GM08714 (cell line): ENCODE data around the gene OR8A1.

Experiments used
- H3K4me3 ChIP-seq: fragments of 200-500 bp; sonication (Bioruptor generic); 2 replicates; pipeline ENCODE4 v1.5.1; 2014; ENCODE audit warnings: mild to moderate bottlenecking, low read length, inconsistent platforms
- ZNF274 ChIP-seq: IDR thresholded peaks from 2 replicates; pipeline ENCODE4 v1.6.1; 2012; ENCODE audit warnings: mild to moderate bottlenecking, low read depth, low read length

OR8A1 gene

DNA sequence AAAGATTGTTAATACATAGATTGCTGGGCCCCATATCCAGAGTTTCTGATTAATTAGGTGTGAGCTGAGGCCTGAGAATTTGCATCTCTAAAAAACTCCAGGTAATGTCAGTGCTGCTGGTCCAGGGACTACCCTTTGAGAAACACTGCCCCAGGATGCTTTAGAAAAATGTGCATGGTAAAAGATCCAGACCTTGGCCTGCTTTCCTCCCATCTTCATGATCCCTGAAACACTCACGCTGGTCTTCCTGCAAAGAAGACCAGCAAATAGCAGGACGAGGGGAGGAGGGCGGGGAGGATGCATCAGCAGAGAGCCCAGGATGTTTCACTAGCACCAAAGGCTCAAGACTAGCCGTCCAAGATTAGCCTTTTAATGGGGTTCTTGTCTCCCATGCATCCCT is at the start of gene OR8A1:
Gene OR8A1 (plus strand): TSS at position 301 of the 400 bp plus-strand sequence. CDS start 123 bp downstream, outside the sequence.
- no peak for TF ChIP-seq ZNF274
- no peak within 1 kb of the TSS for H3K4me3 ChIP-seq

DNA sequence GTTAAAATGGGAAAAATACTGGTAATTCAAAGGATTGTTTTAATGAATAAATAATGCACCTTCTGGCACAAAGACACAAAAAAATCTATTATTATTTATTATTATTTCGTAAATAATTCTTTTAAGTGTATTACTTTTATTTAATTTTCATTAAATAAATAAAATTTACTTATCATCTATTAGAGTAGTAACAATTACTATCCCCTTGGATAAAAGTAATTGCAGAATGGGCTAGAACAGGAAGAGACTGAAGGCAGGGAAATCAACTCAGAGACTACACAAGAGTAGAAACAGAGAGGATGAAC is 49.3 kb upstream of the OR8A1 start:
- TF ChIP-seq ZNF274 = no peak
- H3K4me3 ChIP-seq = no peak overlapping the region

DNA sequence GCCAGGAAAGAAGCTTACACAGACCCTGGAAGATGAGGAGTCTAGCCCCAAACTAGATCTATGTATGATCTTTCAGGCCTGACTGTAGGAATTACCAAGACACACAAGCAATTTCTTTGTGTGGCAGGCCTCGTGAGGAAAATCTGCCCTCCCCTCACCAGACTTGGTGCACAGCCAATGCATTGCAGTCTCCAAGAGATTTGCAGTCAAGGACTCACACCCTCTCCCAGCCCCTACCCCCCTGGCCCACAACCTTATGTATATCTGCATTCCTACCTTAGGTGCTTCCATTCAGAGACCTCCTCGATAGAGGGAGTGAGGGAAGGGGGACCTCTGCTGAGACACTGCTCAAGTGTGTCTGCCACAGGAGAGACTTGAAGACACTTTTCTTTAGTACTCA is 36.2 kb upstream of the OR8A1 start:
- no peak overlapping the region for H3K4me3 ChIP-seq
- no peak for TF ChIP-seq ZNF274

DNA sequence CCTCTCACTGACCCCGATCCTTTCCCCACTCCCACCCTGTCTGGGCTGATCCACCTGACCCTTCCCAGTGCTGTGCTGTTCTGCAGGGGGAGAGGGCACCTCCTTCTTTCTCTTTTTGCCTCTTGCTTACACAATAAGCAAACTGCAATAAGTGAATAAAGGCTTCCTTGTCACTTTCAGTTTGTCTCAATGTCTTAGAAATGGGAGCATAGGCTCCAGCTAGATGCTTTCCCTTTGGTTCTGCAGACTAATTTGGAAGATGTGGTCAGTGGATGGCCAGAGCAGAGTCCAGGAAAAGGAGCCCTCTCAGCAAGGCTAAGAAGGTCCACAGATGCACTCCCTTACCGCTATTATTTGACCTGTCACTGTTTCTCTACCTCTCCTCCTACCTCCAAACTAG is 35.7 kb upstream of the OR8A1 start:
- no peak for TF ChIP-seq ZNF274
- no peak overlapping the region for H3K4me3 ChIP-seq

DNA sequence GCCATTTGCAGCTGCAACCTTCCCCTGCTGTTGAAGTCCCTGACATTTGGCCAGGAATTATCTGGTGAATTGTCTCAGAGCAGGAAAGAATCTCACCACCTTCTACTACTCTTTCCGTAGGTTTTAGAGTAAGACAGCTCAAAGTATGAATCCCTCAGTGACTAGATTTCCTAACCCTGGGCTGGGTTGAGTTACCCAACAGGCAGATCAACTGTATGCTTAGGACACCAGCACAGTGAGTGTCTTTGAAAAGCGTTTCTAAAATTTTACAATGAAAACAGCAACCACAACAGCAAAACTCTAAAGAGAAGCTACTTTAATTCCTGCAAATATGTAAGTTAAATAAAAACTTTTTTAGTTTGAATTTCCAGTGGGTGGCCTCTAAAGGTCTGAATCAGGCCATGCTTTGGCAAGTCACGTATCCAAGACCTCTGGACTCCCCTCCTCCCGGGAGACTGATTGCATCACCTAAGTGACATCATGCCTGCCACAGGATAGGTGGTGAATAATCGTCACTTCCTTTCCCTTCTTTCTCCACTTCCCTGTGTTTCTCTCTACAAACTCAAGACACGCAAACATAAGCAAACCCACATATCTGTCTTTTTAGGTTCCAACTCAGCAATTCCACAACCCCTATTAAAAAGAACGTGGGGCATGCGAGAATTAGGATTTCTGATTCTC is 34.1 kb upstream of the OR8A1 start:
- H3K4me3 ChIP-seq = no peak overlapping the region
- TF ChIP-seq ZNF274 = no peak

DNA sequence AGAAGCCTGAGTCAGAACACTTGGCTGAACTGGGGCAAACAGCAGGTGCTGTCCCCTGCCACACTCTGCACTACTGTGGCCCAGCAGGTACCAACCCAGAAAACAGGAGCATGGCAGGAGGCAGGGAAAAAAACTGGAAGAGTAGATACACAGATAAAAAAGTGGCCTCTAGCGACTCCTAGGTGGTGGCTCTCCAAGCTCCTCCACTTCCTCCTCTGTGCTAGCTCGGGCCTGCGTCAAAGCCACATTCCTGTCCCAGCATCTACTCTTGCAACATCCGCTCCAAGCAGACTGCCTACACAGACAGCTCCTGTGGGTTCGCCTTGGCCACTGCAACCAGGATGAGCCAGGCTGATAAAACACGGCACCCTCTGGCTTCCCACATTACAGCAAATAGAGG is 33.3 kb upstream of the OR8A1 start:
- TF ChIP-seq ZNF274 = no peak
- no peak overlapping the region for H3K4me3 ChIP-seq

DNA sequence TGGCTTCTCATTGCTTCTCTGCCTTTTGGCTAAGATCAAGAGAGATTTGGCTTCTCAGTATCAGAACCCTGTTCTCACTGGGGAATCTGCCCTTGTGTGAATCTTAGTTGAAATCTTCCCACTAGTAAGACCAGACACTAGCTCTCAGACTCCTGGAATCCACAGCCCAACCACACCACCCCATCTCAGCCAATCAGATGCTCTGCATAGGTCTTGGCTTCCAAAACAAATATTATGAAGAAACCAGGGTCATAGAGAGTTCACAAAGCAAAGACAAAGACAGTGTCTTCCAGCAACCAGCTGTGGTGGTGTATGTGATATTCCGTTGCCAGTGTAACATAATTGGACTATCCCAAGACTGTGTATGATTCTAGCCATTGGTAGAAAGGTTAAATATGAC is 31.8 kb upstream of the OR8A1 start:
- H3K4me3 ChIP-seq = no peak overlapping the region
- TF ChIP-seq ZNF274 = no peak

DNA sequence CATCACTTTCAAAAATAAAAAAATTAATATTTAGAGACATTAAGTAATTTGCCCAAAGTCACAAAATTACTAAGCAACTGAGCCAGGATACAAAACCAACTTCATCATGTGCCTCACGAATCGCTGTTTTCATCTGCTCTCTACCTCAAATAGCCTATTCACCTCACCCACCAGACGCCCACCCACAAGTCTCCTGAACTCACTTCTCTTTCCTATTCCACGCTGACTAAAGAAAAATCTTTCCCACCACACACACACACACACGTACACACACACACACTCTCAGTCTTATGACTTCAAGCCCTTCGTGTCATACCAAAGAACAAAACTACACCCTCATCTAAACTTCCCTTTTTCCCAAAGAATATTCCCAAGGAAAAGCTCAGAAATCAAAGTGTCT is 28.6 kb upstream of the OR8A1 start:
- H3K4me3 ChIP-seq = no peak overlapping the region
- no peak for TF ChIP-seq ZNF274

DNA sequence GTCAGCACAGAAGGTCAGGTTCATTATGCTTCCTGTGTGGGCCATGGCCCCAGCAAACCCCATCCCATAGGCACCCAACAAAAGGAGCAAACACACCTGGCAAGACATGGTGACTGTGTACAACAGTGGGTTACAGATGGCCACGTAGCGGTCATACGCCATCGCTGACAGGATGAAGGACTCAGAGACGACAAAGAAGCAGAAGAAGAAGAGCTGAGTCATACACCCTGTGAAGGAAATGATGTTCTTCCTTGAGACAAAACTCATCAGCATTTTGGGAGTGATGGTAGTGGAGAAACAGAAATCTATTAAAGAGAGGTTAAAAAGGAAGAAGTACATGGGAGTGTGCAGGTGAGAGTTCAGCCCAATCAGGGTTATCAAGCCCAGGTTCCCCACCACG is 26.7 kb upstream of the OR8A1 start:
- H3K4me3 ChIP-seq = no peak overlapping the region
- TF ChIP-seq ZNF274 = no peak

DNA sequence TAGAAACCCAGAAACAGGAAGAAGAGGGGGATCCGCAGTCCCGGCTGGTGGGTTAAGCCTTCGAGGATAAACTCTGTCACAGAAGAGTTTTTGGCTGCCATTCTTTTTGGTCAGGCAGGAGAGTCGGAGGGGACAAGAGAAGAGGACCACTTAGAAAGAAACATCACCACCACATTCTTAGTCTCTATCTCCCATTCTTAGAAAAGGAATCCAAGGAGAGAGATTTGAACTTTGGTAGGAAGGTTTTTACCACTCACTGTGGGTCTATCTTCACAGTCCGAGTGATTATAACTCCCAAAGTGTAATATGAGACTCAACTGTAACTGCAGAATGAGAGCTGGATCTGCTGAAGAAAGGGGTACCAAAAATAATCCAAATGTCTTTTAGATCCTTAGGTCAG is 26.2 kb upstream of the OR8A1 start, which contains the start of gene OR8B12:
Gene OR8B12 (minus strand): TSS at position 101 of the 400 bp plus-strand sequence. CDS start 0 bp downstream, at position 101.
- no peak for TF ChIP-seq ZNF274

DNA sequence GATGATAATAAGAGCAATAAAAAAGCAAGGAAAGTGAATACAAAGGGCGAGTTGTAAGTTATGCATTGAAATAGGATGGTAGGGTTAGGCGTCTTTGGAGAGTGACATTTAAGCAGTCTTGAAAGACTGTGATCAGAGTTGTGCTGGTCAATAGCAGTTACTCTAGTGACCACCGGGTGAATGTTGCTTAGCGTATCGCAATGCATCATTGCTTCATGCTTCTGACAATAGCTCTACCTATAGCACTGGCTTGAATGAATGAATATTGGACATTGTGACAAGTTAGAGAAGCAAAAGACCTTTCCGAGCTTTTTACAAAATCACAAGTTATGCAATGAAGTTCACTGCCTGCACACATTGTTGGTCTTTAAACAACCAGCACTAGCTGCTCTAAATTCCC is 18.6 kb upstream of the OR8A1 start:
- no peak overlapping the region for H3K4me3 ChIP-seq
- no peak for TF ChIP-seq ZNF274

More for the DNA sequence above, 26.2 kb upstream of the OR8A1 start, which contains the start of gene OR8B12:
- H3K4me3 ChIP-seq = no peak within 1 kb of the TSS

DNA sequence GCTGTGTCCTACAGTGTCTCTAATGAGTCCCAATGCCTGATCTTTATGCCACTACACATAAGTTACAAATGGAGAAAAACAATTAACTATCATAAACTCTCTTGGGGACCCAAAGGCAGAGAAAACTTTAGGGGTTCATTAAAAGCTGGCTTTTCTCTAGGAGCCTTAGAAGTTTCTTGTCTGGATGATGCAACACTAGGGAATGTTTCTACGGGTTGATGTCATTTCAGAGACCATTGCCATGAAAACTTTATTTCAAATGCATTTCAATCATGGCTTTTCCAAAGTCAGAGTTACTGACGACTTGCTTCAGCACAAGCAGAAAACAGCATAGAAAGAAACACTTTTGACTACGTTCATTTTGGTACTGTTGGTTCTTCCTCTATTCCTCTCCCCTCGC is 17.8 kb upstream of the OR8A1 start:
- no peak for TF ChIP-seq ZNF274
- H3K4me3 ChIP-seq = no peak overlapping the region

DNA sequence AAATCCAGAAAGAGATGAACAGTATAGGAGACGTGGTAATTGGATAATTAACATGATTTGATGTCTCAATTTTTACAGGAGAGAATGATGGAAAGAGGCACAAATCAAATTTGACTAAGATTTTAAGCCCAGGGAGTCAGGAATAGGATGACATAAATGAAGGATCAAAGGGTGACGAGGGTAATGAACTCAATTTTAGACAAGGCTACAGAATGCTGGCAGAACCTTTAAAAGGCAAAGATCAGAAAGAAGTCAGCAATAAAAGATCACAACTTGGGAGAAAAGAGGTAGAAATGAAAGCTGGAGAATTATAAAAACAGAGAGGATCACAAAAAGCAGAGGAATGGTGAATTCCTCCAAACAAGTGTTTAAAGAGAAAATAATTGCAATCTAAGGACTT is 13.0 kb upstream of the OR8A1 start:
- H3K4me3 ChIP-seq = no peak overlapping the region
- TF ChIP-seq ZNF274 = no peak

DNA sequence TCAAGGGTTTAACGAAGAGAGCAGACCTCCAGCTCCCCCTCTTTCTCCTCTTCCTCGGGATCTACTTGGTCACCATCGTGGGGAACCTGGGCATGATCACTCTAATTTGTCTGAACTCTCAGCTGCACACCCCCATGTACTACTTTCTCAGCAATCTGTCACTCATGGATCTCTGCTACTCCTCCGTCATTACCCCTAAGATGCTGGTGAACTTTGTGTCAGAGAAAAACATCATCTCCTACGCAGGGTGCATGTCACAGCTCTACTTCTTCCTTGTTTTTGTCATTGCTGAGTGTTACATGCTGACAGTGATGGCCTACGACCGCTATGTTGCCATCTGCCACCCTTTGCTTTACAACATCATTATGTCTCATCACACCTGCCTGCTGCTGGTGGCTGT is 363 bp downstream of the OR8A1 start:
- no peak overlapping the region for H3K4me3 ChIP-seq

DNA sequence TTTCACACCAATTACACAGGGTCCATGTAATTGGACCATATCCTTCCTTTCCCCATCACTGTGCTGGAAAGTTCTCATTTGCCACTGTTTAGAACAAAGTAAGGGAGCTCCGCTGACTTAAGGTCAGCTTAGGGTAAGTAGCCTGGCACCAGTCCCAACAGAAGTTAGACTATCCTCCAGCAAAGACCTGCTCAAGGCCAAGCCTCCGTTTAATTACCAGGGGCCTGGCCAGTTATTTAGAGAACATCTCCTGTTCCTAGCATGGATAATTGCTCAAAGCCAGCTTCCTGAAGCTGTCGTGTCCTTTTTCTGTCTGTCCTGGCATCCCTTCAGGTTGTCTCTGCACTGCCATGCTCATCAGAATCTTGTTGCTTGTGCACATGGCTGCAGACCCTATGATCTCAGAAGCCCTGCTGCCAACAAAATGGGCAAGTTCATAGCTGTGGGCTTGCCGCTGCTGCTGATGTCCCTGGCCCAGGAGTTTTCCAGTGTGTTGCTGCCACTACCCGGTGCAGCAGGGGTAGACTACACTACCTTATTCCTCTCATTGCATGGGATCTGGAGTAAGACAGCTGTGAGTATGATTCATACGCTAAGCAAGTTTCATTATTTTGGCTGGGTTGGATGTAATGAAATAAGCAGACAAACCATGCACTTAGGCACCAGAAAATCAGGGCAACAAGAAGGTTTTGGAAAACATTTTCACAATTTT is 8.1 kb downstream of the OR8A1 start:
- no peak overlapping the region for H3K4me3 ChIP-seq
- no peak for TF ChIP-seq ZNF274

More for the DNA sequence above, 363 bp downstream of the OR8A1 start:
- no peak for TF ChIP-seq ZNF274

DNA sequence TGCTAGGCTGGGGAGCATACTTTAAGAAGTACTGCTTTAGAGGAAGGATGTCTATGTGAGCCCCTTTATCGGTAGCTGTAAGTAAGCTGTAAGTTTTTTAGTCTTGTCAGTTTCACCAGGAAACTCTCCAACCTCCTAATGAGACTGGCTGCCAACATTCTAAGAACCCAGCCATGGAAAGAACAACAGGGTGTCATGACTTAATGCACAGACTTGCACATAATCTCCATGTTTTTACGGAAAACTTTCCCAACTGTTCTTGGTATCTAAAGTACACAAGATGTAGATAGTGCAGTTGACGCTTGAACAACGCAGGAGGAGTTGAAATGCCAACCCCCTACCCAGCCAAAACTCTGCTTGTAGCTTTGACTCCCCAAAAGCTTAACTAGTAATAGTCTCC is 9.0 kb downstream of the OR8A1 start:
- TF ChIP-seq ZNF274 = no peak
- no peak overlapping the region for H3K4me3 ChIP-seq

DNA sequence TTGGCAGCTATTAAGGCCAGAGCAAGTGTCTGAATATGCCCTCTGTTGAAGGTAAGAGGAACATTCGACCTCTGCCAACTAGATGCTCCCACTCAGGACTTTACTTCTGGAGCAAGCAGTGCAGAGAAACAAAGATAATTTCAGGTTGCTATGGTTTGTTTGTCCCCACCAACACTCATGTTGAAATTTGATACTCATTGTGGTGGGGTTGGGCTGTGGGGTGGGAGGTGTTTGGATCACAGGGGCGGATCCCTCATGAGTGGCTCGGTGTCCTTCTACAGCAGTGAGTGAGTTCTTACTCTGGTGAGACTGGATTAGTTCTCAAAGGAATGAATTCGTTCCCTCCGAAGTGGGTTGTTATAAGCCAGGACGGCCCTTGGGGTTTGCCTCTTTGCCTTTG is 12.0 kb downstream of the OR8A1 start:
- TF ChIP-seq ZNF274 = no peak
- H3K4me3 ChIP-seq = no peak overlapping the region
